M059J (cell line): Measurements from ENCODE around the gene TMCC1. TPM values are rescaled to one million over a fixed set of nuclear protein-coding genes. Genes with fewer than 3 reads are reported as not detected.
"Not testable (repeated sequence)": the region's sequence is repeated elsewhere in the genome, so short reads cannot be mapped to it uniquely, and the experiment has no call there.

Experiments used
- DNase-seq: peaks from one replicate; pipeline ENCODE4 v3.0.0-alpha.2; 2012; ENCODE audit warnings: low read depth
- total RNA-seq: library from RNA; depleted of rRNA; stranded (reverse); fragments of >200 nt; shearing (Covaris generic); gene quantifications from 2 replicates; pipeline ENCODE4 v1.2.3, GENCODE V29; 2014

Gene TMCC1
- total RNA-seq, 1 experiment from 2014 or later: 10.1 TPM

GRCh38 chr3:129610794-129611445, 282.6 kb downstream of the TMCC1 start:
- not testable (repeated sequence) for DNase-seq

- no peak for DNase-seq
Observed at GRCh38 chr3:129610276-129610675, 283.2 kb downstream of the TMCC1 start.

- peak; percentile 86 for DNase-seq
Observed at GRCh38 chr3:129609591-129610182, 283.8 kb downstream of the TMCC1 start.

- DNase-seq: no peak
Observed at GRCh38 chr3:129608936-129609590, 284.4 kb downstream of the TMCC1 start.

GRCh38 chr3:129608087-129608935, 285.2 kb downstream of the TMCC1 start:
- DNase-seq: peak; percentile 80

GRCh38 chr3:129607391-129608068, 286.0 kb downstream of the TMCC1 start:
- peak; percentile 34 for DNase-seq

GRCh38 chr3:129606636-129607390, 286.7 kb downstream of the TMCC1 start, which contains the start of gene PLXND1:
PLXND1 (minus strand) TSS chr3:129606676; CDS start chr3:129606639, 37 bp downstream.
- peak; percentile 45 for DNase-seq

- peak; percentile 63 for DNase-seq
Observed at GRCh38 chr3:129605922-129606635, 287.4 kb downstream of the TMCC1 start.

GRCh38 chr3:129605203-129605921, 288.1 kb downstream of the TMCC1 start:
- DNase-seq: peak; percentile 72

GRCh38 chr3:129604767-129605166, 288.7 kb downstream of the TMCC1 start:
- DNase-seq: no peak

GRCh38 chr3:129603991-129604749, 289.3 kb downstream of the TMCC1 start:
- DNase-seq: no peak

- DNase-seq: no peak
Observed at GRCh38 chr3:129603561-129603942, 290.0 kb downstream of the TMCC1 start.

GRCh38 chr3:129602730-129603560, 290.6 kb downstream of the TMCC1 start:
- DNase-seq: peak; percentile 99

- DNase-seq: no peak
Observed at GRCh38 chr3:129602309-129602708, 291.2 kb downstream of the TMCC1 start.

- no peak for DNase-seq
Observed at GRCh38 chr3:129601713-129602112, 291.8 kb downstream of the TMCC1 start.

- no peak for DNase-seq
Observed at GRCh38 chr3:129600348-129600747, 293.2 kb downstream of the TMCC1 start.

- peak; percentile 93 for DNase-seq
Observed at GRCh38 chr3:129599607-129600006, 293.9 kb downstream of the TMCC1 start.

GRCh38 chr3:129599073-129599472, 294.4 kb downstream of the TMCC1 start:
- DNase-seq: no peak
